Choroid plexus epithelial cell (primary cell): ENCODE data around the gene TCEAL2.
"Not testable (repeated sequence)": the region's sequence is repeated elsewhere in the genome, so short reads cannot be mapped to it uniquely, and the experiment has no call there.

Experiments used
- DNase-seq: peaks from one replicate; pipeline ENCODE4 v3.0.0-alpha.2; 2010; ENCODE audit warnings: low read depth
- H3K4me3 ChIP-seq: 2 replicates; pipeline ENCODE4 v1.5.1; 2011; ENCODE audit warnings: low read depth, mild to moderate bottlenecking, control low read depth, low read length, moderate library complexity
- TF ChIP-seq, protein P1 (sequence below): conservative IDR thresholded peaks from 2 replicates; pipeline ENCODE4 v1.5.1; 2011; ENCODE audit warnings: low read depth, mild to moderate bottlenecking, control low read depth, inconsistent platforms, low read length, moderate library complexity

The TCEAL2 gene

GRCh38 chrX:102129473-102129872 is 4.0 kb downstream of the TCEAL2 start:
- DNase-seq, result peak; percentile 7
- H3K4me3 ChIP-seq, result no peak overlapping the region
- TF ChIP-seq, protein P1, sequence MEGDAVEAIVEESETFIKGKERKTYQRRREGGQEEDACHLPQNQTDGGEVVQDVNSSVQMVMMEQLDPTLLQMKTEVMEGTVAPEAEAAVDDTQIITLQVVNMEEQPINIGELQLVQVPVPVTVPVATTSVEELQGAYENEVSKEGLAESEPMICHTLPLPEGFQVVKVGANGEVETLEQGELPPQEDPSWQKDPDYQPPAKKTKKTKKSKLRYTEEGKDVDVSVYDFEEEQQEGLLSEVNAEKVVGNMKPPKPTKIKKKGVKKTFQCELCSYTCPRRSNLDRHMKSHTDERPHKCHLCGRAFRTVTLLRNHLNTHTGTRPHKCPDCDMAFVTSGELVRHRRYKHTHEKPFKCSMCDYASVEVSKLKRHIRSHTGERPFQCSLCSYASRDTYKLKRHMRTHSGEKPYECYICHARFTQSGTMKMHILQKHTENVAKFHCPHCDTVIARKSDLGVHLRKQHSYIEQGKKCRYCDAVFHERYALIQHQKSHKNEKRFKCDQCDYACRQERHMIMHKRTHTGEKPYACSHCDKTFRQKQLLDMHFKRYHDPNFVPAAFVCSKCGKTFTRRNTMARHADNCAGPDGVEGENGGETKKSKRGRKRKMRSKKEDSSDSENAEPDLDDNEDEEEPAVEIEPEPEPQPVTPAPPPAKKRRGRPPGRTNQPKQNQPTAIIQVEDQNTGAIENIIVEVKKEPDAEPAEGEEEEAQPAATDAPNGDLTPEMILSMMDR, result peak; percentile 36

DNA sequence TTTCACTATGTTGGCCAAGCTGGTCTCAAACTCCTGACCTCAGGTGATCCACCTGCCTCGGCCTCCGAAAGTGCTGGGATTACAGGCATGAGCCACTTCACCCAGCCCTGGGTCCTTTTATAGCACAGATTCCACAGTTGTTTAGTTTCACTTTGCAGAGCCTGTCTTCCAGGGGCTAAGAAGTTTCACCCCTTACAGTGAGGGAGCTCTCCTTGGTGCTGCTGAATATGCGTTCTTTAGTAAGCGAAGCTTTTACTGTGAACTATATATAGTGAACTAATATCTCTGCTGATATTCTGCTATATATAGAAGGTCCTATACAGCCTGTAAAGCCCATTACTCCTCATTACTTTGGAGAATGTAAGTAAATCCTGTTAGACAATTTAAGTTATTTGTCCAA is 12.6 kb downstream of the TCEAL2 start:
- TF ChIP-seq, protein P1, result no peak
- no peak for DNase-seq
- H3K4me3 ChIP-seq, result no peak overlapping the region

GRCh38 chrX:102140876-102141275 is 15.4 kb downstream of the TCEAL2 start:
- not testable (repeated sequence) for DNase-seq, H3K4me3 ChIP-seq

GRCh38 chrX:102141631-102142030 is 16.2 kb downstream of the TCEAL2 start:
- DNase-seq, H3K4me3 ChIP-seq: not testable (repeated sequence)

DNA sequence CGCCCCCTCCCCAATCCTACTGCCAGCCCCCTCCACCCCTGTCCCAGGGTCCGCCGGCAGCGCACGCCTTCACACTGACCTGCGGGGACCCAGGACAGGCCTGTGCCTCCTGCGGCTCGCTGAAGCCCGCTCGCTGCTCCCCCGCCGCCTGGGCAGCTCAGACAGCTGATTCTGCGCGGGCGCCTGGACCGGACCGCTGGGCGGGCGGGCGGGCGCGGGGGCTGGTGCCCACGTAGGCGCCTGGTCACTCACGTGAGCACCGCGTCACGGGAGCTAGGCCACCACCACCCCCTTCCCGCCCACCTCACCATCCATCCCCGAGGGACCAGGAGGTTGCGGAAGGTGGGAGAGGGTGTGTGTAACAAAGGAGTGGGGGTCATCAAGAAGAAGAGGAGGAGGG is 16.8 kb downstream of the TCEAL2 start, which contains the start of gene TCEAL6:
Gene TCEAL6 (minus strand): TSS at position 208 of the 400 bp plus-strand sequence.
- H3K4me3 ChIP-seq, DNase-seq: not testable (repeated sequence)

GRCh38 chrX:102154218-102154860 is 28.9 kb downstream of the TCEAL2 start:
- H3K4me3 ChIP-seq, result no peak overlapping the region
- DNase-seq, result no peak
- TF ChIP-seq, protein P1, result no peak

DNA sequence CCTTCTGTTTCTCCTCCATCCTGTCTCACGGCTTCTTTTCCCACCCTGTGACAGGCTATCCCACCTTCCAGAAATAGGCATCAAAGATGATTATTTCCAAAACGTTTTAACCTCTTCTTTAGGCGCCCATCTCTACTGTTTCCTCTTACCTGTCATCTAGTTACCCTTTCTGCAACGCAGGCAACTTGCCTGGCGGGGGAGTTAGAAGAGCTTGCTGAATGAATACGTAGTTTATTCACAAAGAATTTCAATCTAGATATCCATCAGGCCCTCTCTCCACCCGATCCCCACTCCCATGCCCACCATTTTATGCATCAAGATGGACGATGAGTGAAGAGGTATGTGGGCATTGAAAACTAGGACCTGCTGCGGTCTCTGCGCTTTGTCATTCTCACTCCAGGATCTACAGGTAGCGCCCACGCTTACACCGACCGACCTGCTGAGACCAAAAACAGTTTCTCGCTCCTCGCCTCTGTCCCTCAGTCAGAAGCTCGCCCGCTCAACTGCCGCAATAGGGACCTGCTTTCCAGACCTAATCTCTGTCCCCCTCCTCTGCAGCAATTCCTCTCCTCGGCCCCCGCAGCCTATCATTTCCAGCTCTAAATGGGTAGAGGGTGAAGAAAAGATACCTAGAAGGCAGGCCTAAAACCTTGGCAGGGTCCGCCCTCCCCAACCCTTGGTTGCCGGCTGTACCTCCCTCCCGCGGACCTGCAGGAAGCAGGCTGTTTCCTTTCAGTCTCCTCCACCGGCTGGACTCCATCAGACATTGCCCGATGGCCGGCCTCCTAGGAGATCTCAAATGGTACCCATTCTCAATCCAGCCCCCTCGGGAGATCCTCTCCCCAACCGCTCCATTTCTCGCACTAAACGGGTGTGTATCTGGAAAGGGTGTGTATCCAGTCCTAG is 29.7 kb downstream of the TCEAL2 start:
- H3K4me3 ChIP-seq, result no peak overlapping the region
- TF ChIP-seq, protein P1, result no peak
- DNase-seq, result no peak

- TF ChIP-seq, protein P1, result no peak
- no peak within 1 kb of the TSS for H3K4me3 ChIP-seq
- DNase-seq, result peak; percentile 1
Measured at GRCh38 chrX:102155806-102156179, 30.3 kb downstream of the TCEAL2 start, which contains the start of gene BEX5. TSS of gene BEX5 (minus strand) at chrX:102155977. CDS start at chrX:102154265, 1,712 bp downstream.
